NCI-H2227 (cell line): ENCODE data around the gene BPIFA3.
"Not testable (repeated sequence)": the region's sequence is repeated elsewhere in the genome, so short reads cannot be mapped to it uniquely, and the experiment has no call there.

Experiments
- DNase-seq: peaks from one replicate; lab custom pipeline; 2025; ENCODE audit not compliant: unreplicated experiment; lab: John Stamatoyannopoulos, UW

Gene BPIFA3

DNA sequence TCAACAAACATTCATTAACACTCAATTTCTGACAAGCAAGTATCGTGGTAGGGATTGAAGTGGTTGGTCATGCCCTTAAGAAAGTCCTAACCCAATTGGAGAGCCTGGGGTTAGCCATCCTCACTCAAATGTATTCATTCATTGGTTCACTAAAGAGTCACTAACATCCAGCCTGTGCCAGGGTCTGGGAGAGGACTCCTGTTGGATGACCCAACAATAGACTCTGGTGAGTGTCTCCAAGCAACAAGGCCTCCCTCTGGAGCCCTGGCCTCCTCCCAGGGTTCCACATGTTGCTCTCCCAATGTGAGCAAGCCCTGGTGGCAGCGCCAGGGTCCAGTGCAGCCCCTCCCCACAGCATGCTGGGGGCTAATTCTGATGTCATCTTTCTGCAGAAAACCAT is at the start of gene BPIFA3:
BPIFA3 (plus strand) TSS at position 301 of the 400 bp plus-strand sequence. CDS start 185 bp downstream, outside the sequence.
- no peak for DNase-seq

- no peak for DNase-seq
These were observed 49.3 kb upstream of the BPIFA3 start, which contains the start of gene BPIFA2 for GRCh38 chr20:33167859-33168258. Gene BPIFA2, plus strand, starts transcription at chr20:33168159. Its CDS starts 987 bp downstream, at chr20:33169146.

- no peak for DNase-seq
These were observed 47.9 kb upstream of the BPIFA3 start for GRCh38 chr20:33169176-33169794.

DNA sequence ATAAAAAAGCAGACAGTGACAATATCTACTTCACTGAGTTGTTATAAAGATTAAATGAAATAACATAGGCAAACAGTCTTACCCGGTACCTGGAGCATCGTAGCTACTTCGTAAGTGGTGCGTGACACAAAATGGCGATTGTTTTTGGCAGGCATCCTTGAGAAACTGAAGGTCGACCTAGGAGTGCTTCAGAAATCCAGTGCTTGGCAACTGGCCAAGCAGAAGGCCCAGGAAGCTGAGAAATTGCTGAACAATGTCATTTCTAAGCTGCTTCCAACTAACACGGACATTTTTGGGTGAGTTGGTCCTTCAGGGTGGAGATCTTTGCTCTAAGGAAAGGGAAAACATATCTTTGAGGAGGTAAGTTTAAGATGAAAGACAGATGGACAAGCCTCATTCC is 44.4 kb upstream of the BPIFA3 start:
- DNase-seq: peak; percentile 69

GRCh38 chr20:33175123-33175522 is 42.0 kb upstream of the BPIFA3 start:
- DNase-seq: no peak

DNA sequence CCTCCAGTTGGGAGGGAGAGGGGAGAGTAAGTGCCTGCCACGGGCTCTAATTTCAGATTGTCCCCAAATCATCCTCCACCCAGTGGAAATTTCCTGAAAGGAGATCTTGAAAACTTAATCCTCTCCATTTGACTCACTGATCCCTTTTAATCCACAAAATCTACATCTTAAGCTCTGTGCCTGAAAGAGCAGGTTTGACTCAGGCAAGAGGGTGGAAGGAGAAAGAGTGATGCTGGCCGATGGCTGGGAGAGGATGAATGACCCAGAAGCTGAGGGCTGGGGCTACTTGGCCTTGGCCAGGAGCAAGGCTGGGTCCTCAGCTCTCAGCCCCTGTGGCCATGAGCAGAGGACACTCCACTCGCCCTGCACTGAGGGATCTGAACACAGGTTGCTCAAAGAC is 41.1 kb upstream of the BPIFA3 start:
- DNase-seq: no peak

- DNase-seq: no peak
These were observed 39.3 kb upstream of the BPIFA3 start for GRCh38 chr20:33177866-33178265.

- DNase-seq: no peak
These were observed 38.4 kb upstream of the BPIFA3 start for GRCh38 chr20:33178726-33179125.

DNA sequence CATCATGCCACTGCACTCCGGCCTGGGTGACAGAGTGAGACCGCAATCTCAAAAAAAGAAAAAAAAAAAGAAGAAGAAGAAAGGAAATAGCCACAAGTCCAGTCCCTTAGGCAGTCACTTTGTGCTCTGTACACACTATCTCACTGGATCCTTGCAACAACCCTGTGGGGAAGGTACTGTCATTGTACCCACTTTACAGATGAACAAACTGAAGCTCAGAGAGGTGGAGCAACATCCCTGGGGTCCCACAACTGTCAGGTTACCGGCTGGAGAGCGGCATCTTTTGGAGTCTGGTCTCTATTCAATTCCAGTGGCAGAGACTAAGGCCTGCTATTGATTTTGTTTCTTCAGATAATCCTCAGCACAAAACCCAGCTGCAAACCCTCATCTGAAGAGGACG is 37.0 kb upstream of the BPIFA3 start:
- no peak for DNase-seq

- DNase-seq: no peak
These were observed 35.6 kb upstream of the BPIFA3 start for GRCh38 chr20:33181482-33182093.

DNA sequence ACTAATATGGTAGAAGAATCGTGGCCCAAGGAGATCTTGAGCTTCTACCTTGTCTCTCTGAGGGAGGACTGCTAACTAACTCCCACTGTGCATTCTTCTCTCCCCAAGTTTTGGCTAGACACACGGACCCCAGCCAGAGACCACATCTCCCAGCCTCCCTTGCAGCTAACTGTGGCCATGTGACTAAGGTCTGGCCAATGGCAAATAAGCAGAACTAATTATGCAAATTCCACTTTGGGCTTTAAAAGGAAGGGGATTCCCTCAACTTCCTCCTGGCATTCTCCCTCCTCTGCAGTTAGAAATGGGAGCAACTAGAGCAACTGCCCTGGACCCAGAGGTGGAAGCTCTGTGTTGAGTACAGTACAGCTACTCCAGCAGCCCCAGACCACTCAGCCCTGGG is 33.8 kb upstream of the BPIFA3 start:
- DNase-seq: no peak

GRCh38 chr20:33185031-33185590 is 32.0 kb upstream of the BPIFA3 start:
- not testable (repeated sequence) for DNase-seq

- DNase-seq: no peak
These were observed 29.7 kb upstream of the BPIFA3 start for GRCh38 chr20:33187491-33187890.

- DNase-seq: no peak
These were observed 28.7 kb upstream of the BPIFA3 start for GRCh38 chr20:33188421-33188820.

- no peak for DNase-seq
These were observed 25.7 kb upstream of the BPIFA3 start for GRCh38 chr20:33191484-33191883.

GRCh38 chr20:33191955-33192354 is 25.2 kb upstream of the BPIFA3 start:
- no peak for DNase-seq

DNA sequence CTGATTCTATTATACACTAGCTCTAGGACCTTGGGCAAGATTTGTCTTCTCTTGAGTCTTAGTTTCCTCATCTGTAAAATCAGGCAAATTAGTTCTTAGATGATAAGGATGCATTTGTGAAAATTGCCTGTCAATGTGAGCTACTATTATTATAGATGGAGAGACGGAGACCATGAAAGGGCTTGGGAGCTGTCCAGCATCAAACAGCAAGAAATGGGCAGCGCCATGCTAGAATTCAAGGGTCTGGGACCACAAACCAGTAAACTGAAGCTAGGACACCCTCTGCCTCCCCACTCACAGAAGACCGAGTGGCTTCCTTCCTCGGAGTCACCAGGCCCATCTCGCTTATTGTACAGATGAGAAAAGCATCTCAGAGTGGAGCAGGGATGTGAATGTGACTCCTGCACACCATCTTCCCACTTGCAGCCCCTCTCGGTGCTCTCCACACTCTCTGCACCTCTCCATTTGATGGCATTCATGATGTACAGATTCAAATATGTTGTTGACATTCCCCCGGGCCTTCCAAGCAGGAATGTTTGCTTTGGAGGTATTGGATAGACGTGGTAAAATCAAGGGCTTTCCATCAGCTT is 24.1 kb upstream of the BPIFA3 start:
- no peak for DNase-seq

GRCh38 chr20:33199026-33199425 is 18.1 kb upstream of the BPIFA3 start:
- DNase-seq: no peak

DNA sequence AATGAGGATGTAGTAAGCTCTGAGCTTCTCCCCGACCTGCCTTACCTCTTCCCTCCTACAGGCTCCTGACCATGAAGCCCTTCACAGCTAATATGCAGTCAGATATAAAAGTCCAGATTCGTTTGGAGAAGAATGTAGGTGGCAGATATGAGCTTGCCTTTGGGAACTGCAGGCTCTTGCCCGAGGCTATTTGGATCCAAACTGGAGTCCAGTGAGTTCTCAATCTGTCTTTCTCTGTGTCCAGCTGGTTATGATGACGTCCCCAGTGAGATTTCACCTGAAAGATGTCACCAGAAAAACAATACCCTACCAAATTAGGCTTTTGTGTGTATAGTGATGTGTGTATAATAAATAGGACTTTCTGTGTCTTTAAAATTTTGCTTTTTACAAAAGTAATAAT is 14.7 kb upstream of the BPIFA3 start:
- no peak for DNase-seq

GRCh38 chr20:33203444-33203843 is 13.7 kb upstream of the BPIFA3 start:
- no peak for DNase-seq

DNA sequence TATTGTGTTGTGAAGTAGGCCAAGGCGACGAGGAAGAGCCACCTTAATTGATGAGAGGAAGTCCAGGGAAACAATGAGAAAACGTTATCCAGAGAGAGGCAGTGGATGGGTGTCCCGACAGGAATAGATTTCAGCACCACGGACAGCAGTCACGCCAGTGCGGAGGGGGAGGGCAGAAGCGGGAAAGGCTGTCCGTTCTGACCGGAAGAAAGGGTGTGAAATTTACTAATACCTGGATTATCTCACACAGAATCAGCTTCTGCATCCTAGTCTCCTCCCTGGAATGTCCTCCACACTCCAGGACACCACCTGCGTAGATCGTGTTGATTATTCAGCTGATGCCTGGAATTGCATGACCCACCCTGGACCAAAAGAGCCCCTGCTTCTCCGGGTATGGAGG is 7.4 kb upstream of the BPIFA3 start:
- DNase-seq: no peak

DNA sequence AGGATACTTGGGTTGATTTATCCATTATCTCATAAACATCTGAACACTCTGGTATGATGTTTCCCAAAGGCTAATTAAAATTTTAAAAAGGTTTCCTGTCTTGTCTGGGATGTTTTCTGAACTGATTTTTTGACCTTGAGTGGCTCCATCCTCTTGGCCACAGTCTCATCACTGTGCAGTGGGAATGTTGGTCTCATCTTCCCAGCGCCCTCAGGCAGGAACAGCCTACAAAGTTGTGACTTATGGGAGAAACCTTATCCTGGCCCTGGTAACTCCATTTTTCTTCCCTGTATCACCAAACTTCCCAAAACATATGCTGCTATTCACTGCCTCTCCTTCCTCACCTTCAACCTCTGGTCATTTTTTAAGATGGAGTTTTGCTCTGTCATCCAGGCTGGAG is 6.8 kb upstream of the BPIFA3 start:
- no peak for DNase-seq
